AG09319 (cell line): ENCODE results near the gene RFLNA.

Experiments used
- DNase-seq: peaks from one replicate; pipeline ENCODE4 v3.0.0-alpha.2; 2010; ENCODE audit warnings: low read depth; ENCODE audit errors: extremely low read depth
- TF ChIP-seq, protein P1 (sequence below): IDR thresholded peaks from 2 replicates; pipeline ENCODE4 v1.5.1; 2011; ENCODE audit warnings: low read depth, mild to moderate bottlenecking, inconsistent platforms, low read length, moderate library complexity

RFLNA gene

DNA sequence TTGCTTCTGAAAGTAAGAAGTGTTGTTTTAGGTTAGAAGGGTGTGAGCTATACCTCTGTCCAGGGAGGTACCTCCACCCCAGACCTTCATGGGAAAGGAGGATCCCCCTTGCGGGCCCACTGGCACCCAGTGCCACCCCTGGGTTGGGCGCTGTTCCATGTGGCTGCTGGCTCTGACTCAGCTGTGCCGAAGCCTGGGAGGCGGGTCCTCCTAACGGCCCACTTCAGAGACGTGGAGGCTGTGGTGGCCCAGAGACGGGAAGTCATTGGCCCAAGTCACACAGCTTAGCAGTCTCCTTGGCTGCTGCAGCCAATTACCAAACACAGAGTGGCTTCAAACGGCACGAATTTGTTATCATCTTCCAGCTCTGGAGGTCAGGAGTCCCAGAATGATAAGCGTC, 10.2 kb downstream of the RFLNA start:
- DNase-seq = no peak
- TF ChIP-seq, protein P1, sequence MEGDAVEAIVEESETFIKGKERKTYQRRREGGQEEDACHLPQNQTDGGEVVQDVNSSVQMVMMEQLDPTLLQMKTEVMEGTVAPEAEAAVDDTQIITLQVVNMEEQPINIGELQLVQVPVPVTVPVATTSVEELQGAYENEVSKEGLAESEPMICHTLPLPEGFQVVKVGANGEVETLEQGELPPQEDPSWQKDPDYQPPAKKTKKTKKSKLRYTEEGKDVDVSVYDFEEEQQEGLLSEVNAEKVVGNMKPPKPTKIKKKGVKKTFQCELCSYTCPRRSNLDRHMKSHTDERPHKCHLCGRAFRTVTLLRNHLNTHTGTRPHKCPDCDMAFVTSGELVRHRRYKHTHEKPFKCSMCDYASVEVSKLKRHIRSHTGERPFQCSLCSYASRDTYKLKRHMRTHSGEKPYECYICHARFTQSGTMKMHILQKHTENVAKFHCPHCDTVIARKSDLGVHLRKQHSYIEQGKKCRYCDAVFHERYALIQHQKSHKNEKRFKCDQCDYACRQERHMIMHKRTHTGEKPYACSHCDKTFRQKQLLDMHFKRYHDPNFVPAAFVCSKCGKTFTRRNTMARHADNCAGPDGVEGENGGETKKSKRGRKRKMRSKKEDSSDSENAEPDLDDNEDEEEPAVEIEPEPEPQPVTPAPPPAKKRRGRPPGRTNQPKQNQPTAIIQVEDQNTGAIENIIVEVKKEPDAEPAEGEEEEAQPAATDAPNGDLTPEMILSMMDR = no peak

DNA sequence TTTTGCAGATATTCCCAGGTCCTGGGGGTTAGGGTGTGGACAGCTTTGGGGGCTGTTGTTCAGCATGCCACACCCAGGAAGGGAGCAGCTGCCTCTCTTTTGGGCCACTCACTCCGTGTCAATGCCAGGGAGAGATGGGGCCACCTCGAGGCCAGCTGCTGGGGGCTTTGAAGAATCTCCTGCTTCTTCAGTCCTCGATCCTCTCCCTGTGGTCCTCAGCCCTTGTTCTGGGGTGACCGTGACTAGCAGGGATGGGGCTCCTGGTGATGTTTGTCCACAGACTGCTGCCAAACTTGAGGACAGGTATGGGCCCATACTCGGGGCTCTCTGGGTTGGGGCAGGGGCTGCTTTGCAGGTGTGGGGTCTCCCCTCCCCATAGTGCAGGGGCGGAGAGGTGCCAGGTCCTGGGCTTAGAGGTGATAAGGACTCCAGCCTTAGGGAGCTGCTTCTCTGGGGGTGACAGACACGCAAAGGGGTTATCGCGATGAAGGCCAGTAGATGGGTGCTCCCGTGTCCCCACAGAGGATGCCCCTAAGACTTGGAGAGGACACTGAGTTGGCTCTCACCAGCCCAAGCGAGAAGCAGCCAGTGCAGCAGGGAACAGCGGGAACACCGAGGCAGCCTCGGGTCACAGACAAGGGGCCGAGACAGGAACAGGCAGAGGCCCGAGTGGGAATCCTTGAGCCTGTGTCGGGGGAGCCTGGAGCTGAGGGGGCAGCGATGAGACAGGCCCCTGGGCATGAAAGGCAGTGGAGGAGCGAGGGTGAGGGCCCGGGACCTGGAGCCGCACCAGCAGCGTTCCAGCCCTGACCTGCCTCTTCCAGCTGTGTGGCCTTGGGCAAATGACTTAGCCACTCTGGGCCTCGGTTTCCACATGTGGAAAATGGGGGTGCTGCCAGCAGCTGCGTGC, 11.1 kb downstream of the RFLNA start:
- TF ChIP-seq, protein P1 = no peak
- DNase-seq = no peak

DNA sequence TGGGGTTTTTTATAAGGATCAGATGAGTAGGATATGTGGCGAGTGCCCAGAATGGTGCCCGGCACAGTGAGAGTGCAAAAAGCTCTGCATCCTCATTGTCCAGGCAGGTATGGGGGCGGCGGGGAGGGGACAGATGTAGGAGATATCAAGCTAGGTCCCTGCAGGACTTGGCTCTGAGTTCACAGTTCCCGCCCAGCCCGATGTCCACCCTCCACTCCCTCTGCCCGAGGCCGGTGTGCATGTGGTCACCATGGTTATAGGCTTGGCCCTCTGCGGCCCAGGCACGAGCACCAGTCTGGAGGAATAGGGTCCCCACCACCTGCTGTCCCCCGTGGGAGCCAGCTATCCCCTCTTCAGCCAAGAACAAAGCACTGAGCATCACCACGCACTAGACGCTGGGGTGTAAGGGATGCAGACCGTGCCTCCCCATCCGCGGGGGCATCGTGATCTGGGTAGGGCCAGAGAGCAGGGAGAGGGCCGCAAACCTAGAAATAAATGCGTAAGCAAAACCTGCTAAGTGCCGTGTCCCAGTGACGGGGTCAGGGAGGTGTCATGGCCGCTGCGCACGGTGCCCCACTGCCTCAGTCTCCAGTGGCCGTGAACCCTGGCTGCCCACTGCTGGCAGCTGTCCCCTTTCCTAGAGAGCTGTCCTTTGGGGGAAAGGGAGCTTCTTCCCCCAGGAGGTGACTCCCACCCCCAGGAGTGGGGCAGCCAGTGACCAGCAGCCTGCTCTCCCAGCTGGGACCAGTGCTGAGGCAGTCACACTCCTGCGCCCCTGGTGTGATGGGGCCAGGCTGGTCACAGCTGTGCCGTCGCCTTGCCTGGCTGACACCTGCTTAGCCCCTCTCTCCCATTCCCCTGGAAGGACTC, 12.0 kb downstream of the RFLNA start:
- DNase-seq = no peak
- TF ChIP-seq, protein P1 = no peak

DNA sequence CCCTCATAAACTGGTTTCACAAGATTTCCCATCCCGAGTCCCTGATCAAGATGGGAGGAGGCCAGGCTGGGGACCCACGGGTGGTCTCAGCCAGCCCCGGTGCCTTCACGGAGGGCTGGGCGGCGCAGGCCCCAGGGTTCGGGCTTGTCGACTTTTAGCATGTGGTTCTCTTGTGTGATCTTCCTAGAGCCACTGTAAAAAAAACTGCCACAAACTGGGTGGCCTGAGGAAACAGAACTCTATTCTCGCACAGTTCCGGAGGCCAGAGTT, 12.6 kb downstream of the RFLNA start:
- TF ChIP-seq, protein P1 = no peak
- no peak for DNase-seq

DNA sequence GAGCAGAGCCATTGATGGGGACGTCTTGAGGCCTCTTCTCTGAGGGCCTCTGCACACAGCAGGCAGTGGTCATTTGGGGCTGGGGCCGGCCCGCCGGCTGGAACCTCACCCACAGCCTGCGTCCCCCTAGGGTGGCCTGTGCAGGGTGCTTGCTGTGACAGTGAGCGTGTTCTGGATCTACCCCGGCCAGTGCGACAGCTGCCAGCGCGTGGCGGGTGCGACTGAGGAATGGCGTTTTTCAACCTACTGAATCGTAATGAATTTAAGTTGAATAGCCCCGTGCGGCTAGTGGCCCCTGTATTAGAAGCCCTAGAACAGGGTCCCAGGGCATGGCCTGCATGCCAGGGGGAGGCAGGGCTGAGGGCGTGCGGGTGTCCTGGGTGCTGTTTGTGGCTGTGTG, 13.8 kb downstream of the RFLNA start:
- TF ChIP-seq, protein P1 = no peak

DNA sequence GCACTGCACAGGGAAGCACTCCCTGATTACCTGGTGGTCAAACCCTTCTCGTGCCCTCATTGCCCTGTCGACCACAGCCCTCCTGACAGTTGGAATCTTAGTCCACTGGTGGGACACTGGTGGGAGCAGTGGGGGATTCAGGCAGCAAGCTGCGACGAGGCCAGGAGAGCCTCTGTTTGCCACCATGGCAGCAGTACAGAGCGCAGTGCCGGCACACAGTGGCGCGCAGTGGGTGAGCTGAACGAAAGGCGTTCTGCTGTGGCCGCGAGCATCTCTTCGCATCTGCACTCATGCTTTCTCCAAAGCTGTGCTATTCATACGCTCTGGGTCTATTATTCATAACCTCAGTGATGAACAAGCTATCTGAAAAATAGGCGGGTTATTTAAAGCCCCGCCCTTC, 14.3 kb downstream of the RFLNA start:
- no peak for DNase-seq
- TF ChIP-seq, protein P1 = no peak

More for the DNA sequence above, 13.8 kb downstream of the RFLNA start:
- DNase-seq = no peak

DNA sequence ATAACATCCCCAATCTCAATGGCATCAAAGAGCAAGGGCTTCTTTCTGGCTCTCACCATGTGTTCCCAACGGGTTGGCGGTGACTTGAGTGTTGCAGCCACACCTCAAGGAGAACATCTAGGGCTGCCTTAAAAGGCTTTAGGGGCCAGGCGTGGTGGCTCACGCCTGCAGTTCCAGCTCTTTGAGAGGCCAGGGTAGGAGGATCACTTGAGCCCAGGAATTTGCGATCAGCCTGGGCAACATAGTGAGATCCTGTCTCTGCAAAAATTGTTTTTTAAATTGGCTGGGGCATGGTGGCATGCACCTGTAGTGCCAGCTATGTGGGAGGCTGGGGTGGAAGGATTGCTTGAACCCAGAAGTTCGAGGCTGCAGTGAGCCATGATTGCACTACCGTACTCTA, 14.9 kb downstream of the RFLNA start:
- TF ChIP-seq, protein P1 = no peak
- no peak for DNase-seq
